Peyer's patch (tissue), 4 donors: ENCODE results near the gene KRT72.

Experiments used
- POLR2A ChIP-seq, 2 donors: fragments of 450-650 bp; IDR thresholded peaks; one replicate each; pipeline ENCODE4 v1.5.1; 2017; ENCODE audit warnings: antibody characterized with exemption in 2 of 2, mild to moderate bottlenecking in 2 of 2, moderate library complexity in 2 of 2
- TF ChIP-seq, protein P1 (sequence below), 6 experiments: fragments of 450-650 bp in 4 of 6; fragments of 200-600 bp in 2 of 6; sonication (generic) in 1 of 6; IDR thresholded peaks; one replicate each; pipeline ENCODE4 v1.5.1; 2017 to 2019; ENCODE audit warnings: antibody characterized with exemption in 6 of 6, mild to moderate bottlenecking in 3 of 6, moderate library complexity in 1 of 6

DNA sequence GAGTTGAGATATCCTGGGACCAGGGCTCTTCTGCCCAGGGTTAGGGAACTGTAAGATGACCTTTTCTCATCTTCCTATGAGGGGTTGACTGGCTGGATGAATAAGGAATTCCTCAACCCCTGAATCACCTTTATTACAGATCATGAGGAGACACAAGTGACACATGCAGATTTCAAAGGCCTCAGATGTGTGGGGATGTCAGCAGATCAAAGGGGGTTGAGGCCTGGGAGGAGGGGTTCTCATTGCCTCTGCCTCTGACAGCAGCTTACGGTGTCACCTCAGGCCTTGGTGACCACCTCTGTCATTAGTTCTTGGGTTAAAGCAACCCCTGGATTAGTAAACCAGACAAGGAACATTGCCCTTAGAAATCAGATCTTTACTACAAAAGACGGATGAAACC is 2.1 kb upstream of the KRT72 start:
- TF ChIP-seq POLR2A (IDR thresholded peaks at IDR 0.05): no peak
- TF ChIP-seq, protein P1, sequence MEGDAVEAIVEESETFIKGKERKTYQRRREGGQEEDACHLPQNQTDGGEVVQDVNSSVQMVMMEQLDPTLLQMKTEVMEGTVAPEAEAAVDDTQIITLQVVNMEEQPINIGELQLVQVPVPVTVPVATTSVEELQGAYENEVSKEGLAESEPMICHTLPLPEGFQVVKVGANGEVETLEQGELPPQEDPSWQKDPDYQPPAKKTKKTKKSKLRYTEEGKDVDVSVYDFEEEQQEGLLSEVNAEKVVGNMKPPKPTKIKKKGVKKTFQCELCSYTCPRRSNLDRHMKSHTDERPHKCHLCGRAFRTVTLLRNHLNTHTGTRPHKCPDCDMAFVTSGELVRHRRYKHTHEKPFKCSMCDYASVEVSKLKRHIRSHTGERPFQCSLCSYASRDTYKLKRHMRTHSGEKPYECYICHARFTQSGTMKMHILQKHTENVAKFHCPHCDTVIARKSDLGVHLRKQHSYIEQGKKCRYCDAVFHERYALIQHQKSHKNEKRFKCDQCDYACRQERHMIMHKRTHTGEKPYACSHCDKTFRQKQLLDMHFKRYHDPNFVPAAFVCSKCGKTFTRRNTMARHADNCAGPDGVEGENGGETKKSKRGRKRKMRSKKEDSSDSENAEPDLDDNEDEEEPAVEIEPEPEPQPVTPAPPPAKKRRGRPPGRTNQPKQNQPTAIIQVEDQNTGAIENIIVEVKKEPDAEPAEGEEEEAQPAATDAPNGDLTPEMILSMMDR (IDR thresholded peaks at IDR 0.05): no peak
